Inflammatory macrophage (primary cell): ENCODE measurements around the gene PRDX2.
"Not testable (repeated sequence)": the region's sequence is repeated elsewhere in the genome, so short reads cannot be mapped to it uniquely, and the experiment has no call there.

Experiments used
- DNase-seq, 2 donors: peaks; one replicate each; pipeline ENCODE4 v3.0.0-alpha.2; 2020 to 2022
- total RNA-seq, 18 experiments: gene quantifications; one replicate each; lab custom pipeline; 2026; ENCODE audit warnings: mixed read lengths in 6 of 18, inconsistent platforms in 2 of 18; lab: John Stamatoyannopoulos, UW

The PRDX2 gene
- 5.9 to 22.5 (median 13.0) reads per million in 18 experiments for total RNA-seq

DNA sequence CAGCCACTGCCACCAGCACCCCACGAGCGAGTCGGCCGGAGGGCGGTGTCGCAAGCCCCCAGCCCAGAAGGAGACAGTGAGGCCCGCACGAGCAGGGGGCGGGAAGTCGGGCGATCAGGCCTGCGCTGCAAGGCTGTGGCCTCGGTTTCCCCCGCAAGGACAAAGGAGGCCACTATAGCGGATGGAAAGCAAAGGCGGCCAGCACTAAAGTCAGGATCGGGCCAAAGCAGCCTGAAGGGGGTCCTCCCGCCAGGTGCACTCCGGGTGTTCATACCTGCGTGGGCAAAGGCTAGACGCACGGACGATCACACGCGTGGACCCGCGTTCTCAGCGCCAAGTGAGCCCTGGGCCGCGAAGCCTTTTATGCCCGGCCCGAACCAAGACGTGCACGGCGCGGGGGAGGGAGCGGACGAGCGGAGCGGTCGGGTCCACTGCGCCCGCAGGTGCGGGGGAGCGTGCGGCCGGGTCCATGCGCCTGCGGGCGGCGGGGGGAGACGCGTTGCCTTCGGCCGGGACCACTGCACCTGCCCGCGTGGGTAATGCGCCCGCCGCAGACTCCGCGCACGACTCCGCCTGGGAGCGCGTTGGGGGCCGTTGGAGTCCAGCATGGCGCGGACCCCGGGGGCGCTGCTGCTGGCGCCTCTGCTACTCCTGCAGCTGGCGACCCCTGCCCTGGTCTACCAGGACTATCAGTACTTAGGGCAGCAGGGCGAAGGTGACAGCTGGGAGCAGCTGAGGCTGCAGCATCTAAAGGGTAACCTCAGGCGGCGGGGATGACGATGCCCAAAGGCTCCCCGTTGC lies at the start of gene PRDX2, which contains the start of gene THSD8:
PRDX2 (minus strand) TSS at position 335 of the 801 bp plus-strand sequence. CDS start 539 bp downstream, outside the sequence.
THSD8 (plus strand) TSS at position 604 of the 801 bp plus-strand sequence; CDS start at position 607, 3 bp downstream.
- peak; percentile 13 to 45 for DNase-seq

- peak; percentile 80 to 82 for DNase-seq
Measured at GRCh38 chr19:12847159-12848139, 45.8 kb upstream of the PRDX2 start.

- DNase-seq: not testable (repeated sequence)
Measured at GRCh38 chr19:12846613-12847012, 45.0 kb upstream of the PRDX2 start.

- peak; percentile 17 to 21 for DNase-seq
Measured at GRCh38 chr19:12843999-12844732, 42.6 kb upstream of the PRDX2 start.

GRCh38 chr19:12843328-12843727 lies 41.7 kb upstream of the PRDX2 start:
- no peak for DNase-seq

GRCh38 chr19:12842511-12842910 lies 40.9 kb upstream of the PRDX2 start:
- no peak for DNase-seq

GRCh38 chr19:12841094-12841493 lies 39.5 kb upstream of the PRDX2 start:
- no peak for DNase-seq

DNA sequence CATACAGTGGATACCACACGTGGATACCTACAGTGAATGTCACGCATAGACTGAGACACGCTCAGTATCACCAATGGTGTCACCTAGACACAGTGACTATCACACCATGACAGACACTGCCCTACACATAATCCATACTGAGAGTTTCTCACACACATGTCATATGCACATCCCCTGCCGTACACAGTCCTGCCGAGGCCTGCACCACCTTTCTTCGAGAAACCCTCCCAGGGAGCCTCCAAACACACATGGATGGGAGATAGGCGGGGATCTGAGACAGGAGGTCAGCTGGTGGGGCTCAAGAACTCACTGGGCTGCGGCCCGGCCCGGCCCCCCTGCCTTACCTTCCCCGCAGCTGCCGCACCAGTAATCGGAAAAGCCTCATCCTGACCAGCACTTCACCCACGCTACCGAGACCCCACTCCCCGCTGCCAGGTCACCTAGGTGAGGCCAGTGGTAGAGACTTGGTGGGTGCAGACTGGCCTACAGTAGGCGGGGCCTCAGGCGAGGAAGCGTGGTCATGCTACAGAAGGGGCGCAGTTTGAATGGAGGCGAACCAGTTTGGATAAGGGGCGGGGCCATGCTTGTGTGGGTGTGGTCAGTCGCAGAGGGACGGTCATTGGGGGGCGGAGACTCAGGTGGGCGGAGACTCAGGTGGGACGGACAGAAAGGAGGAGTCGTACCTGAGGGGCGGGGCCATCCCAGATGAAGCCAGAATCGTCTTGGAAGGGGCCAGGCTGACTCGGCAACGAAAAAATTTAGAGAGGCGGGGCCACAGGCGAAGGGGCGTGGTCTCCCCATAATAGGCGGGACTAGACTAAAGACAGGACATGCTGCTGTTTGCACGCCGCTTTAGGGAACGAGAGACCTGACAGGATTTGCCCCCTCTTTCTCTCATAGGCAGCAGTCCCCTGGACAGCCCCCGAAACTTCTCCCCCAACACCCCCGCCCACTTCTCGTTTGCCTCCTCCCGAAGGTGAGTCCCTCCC lies 38.8 kb upstream of the PRDX2 start:
- DNase-seq: peak; percentile 47 to 52

DNA sequence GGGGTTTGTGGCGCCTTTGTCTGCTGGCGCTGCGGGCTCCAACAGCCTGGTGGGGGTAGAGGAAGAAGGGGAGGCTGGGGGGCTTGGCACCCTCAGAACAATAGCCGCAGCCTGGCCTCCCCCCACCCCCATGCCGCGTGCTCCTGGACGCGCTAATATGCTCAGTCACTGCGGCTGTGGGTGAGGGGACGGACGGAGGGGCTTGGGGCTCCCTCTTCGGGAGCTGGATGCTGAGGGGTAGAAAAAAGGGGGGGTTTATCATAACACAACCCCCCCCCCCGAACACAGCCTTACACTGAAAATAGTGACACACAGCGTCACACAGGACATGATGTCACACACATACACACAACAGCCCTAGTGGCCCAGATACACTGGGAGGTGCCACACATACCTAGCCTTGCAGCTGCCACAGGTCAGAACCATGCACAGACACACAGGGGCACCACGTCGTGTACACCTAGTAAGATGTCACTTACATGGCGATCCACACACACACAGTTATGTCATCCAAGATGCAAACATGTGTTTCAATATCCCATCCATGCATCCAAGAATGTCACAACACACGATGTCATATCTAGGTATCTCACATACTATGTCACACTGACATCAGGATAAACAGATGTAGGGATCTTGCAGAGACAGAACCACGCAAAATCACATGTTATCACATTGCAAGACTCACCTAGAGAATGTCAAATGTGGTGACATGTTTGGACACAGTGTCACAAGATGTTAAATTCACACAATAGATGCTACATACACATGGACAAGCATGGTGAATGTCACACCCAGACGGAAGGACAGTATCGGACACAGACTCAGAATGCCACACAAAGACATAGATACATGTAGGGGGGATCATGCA lies 37.5 kb upstream of the PRDX2 start:
- DNase-seq: no peak

DNA sequence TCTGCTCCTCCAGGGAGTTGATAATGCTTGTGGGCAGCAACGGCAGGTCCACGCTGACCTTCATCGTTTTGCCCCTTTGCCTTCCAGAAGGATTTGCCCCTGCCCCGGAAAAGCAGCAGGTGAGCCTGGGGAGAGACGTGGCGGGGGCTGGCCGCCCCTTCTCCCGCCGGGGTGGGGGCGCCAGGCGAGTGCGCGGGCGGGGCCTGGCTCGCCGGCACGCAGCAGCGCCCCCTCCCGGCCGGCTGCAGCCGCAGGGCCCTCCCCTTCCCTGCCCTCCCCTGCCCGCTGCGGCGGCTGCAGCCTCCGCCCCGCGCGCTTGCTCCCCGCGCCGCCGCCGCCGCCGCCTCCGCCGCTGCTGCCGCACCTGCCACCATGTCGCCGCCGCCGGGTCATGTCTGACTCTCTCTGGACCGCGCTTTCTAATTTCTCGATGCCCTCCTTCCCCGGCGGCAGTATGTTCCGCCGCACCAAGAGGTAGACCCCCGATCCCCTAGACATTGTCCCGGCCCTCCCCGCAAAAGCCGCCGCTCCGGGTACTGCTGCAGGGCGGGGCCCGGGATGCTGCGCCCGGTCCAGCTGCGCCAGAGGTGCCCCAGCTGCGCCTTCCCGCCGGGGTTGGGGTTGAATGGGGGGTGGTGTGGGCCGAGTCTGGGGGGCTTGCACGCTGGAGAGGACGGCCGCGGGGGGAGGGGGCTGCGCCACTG lies 36.7 kb upstream of the PRDX2 start, which contains the start of gene MAST1:
MAST1 (plus strand) TSS at position 334 of the 704 bp plus-strand sequence; CDS start at position 392, 58 bp downstream.
- peak in 1 of 2 donors; percentile 48 for DNase-seq

DNA sequence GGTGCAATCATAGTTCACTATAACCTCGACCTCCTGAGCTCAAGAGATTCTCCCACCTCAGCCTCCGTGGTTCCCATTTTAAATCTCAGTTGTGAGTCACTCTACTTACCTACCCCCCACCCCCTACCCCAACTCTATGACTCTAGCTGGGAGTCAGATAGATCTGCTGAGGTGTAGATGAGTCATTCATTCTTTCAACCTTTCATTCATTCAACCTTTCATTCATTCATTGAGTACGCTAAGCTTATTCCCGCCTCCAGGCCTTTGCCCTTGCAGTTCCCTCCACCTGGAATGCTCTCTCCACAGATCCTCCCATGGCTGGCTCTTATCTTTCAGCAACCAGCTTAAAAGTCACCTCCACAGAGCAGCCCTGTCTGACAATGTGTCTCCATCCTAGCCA lies 35.6 kb upstream of the PRDX2 start:
- no peak for DNase-seq

- DNase-seq: no peak
Measured at GRCh38 chr19:12836529-12836863, 34.9 kb upstream of the PRDX2 start.

DNA sequence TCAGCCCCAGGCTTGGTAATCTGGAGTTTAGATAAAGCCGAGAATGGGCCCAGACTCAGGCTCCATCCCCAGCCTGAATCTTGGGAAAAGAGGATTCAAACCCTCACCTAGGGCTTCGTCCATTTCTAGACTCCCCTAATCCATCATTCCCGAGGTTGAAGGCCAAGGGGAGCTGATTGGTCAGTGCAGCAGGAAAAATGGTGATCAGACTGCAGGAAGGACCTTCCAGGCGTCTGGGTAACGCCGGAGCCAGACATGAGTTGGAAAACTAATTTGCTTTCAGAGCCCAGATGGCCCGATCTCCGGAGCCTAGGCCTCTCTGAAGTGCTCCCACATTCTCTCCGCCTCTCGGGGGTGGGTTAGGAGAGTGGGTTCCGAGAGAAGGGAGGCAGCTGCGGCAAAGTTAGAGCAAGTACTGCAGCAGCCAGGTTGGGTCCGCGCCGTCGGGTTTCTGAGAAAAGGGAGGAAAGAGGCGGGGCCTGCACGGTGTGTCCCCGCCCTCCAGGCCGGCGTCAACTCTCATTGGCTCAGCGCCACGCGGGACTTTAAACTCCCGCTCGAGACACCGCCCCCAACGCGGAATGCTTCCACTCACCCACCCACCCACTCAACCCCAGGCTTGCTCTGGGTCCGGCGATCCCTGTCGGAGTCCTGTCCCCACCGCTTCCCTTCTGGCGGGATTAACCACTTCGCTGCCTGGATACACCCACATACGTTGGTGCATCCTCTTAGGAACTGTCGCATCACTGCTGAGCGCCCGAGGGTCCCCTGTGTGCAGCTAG lies 33.6 kb upstream of the PRDX2 start:
- no peak for DNase-seq

GRCh38 chr19:12834566-12834943 lies 33.0 kb upstream of the PRDX2 start, which contains the start of gene RTBDN:
TSS of gene RTBDN (minus strand) at chr19:12834579. CDS start at chr19:12829979, 4,600 bp downstream.
- DNase-seq: no peak

DNA sequence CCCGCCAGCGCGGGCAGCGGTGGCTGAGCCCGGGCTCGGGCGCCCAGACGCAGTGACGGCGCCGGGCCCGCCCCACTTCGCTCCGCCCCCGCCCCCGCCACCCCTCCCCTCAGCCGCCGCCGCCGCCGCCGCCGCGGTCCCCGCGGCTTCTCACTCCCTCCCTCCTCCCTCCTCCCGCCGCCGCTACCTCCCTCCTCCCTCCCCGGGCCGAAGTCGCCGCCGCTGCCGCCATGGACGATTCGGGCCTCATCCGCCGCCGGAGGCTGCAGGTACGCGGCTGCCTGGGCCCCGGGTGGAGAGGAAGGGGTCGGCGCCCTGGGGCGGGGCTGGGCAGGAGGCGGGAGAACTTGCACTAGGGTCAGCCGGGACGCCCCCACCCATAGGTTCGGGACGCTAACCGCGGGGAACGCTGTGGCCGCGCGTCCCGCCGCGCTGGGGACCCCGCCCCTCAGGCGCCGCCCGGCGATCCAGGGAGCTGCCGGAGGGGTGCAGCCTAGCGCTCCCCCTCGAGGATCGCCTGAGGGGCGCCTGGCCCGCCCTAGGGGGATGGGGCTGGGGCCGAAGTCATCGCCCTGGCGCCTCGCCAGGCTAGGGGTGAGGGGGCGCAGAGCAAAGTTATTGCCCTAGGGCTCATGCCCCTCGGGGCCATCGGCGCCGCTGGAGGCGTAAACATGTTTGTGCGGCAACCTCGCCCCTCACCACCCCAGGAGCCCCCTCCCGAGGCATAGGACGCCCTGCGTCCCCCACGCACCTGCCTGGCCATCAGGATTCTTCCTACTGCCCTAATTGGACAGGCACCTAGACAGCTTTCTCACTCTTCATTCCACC lies 32.4 kb upstream of the PRDX2 start:
- DNase-seq: no peak

DNA sequence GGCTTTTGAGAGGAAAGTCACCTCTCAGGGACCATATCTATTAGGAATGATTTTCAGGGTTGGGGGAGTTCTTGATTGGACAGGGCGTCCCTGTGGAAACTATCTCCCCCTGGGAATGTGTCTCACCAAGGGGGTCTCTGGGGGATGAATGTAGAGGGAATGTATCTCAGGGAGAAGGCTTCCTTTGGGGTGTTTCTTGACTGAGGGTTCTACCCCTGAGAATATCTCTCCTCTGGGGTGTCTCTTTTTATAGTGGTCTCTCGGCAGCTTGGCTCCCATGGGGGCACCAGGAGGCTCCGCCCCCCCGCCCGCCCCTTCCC lies 31.8 kb upstream of the PRDX2 start:
- no peak for DNase-seq

DNA sequence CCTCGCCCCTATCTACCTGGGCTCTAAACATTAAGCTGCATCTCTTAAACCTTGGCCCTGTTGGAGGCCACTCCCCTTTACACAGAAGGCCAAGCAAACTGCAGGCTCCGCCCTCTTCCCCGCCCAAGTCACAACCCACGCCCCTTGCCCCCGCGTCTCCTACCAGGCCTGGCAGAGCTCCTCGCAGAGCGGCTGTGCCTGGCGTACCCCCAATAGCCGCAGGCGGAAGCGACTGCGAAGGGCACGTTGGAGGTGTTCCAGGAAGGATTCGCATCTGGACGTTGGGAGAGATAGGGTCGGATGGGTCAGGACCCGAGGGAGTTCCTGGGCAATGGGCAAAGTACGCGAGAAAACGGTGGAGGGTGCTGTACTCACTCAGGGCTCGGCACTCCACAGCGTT lies 26.9 kb upstream of the PRDX2 start:
- DNase-seq: no peak
